NCI-H146 treated with DMSO at 0.1 percent for 48 hours (cell line): ENCODE data around the gene KLK7.
"Not testable (repeated sequence)": the region's sequence is repeated elsewhere in the genome, so short reads cannot be mapped to it uniquely, and the experiment has no call there.

ENCODE experiments used
- DNase-seq: peaks from one replicate; lab custom pipeline; 2025; ENCODE audit not compliant: unreplicated experiment; lab: John Stamatoyannopoulos, UW

The KLK7 gene

DNA sequence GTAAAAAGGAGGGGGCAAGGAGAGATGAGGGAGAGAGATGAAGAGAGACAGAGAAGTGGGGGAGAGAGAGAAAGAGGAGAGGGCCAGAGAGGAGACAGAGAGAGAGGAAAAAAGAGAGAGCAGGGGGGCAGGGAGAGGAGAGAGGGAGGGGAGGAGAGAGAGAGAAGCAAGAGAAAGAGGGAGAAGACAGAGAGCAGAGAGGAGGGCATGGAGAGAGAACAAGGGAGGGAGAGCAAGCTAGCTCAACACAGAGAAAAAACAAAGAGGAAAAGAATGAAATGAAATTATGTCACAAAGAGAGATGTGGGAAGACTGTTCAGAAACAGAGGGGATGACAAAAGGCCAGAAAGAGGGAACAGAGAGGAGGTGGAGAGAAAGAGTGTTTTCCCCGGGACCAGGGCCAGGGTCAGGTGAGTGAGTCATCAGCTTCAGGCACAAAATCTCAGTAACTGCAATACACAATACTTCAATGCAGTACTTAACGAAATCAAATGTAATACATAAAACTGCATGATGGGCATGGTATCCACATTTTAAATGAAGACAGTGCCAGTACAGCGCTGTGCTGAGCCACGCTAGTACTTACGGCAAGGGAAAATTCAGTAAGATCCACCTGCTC, 4.8 kb downstream of the KLK7 start:
- no peak for DNase-seq

DNA sequence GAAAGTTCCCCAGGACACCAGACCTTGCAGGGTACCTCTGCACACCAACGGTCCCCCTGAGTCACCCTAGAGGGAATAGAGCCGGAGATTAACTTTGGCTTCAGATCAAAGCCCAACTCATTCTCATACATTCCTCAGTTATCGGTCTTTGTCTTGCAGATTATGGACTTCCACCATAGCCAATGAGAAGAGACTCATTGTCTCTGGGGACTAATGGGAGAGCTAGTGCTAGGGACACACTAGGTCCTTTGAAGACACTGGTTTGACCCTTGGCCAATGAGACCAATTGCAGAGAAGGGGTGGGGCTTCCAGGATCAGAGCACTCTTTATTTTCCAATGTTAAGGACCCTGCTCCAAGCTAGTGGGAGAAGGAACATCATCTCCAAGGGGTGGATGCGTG, 6.1 kb downstream of the KLK7 start:
- no peak for DNase-seq

DNA sequence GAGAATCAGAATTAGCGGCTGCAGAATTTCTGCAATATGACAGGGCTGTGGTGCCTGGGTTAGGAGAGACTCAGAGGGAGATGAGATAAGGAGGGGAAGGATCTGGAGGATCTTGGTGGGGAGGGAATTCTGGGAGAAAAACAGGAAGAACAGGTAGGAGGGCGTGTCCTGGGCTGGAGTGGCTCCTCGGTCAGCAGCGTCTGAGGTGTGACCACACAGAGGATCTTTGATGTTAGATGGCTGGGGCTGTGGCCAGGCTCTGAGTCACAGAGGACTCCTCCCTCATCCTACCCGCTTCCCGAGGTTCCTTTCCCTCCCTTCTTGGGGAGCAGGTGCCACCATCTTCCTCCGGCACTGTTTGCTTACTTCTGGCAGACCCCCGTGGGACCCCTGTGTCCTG, 8.0 kb downstream of the KLK7 start:
- DNase-seq: no peak

- no peak for DNase-seq
These were observed 8.8 kb downstream of the KLK7 start for GRCh38 chr19:50974702-50975556.

GRCh38 chr19:50972795-50973376, 10.8 kb downstream of the KLK7 start:
- DNase-seq: no peak

DNA sequence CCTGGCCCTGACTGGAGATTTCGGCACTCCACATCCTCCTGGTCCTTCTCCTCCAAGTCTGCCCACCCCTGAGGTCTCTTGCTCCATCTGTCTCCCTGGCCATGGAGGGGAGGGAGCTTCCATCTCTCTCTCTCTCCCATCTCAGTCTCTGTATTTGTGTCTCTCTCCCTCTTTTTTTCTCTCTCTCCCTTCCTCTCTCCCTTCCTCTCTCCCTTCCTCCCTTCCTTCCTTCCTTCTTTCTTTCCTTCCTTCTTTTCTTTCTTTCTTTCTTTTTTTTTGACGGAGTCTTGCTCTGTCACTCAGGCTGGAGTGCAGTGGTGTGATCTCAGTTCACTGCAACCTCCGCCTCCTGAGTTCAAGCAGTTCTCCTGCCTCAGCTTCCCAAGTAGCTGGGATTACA, 13.9 kb downstream of the KLK7 start:
- not testable (repeated sequence) for DNase-seq

GRCh38 chr19:50969413-50969760, 14.3 kb downstream of the KLK7 start, which contains the start of gene KLK6:
Gene KLK6 (minus strand): TSS chr19:50969591. CDS start chr19:50968104, 1,487 bp downstream.
- no peak for DNase-seq

- no peak for DNase-seq
These were observed 14.9 kb downstream of the KLK7 start for GRCh38 chr19:50968716-50969412.

DNA sequence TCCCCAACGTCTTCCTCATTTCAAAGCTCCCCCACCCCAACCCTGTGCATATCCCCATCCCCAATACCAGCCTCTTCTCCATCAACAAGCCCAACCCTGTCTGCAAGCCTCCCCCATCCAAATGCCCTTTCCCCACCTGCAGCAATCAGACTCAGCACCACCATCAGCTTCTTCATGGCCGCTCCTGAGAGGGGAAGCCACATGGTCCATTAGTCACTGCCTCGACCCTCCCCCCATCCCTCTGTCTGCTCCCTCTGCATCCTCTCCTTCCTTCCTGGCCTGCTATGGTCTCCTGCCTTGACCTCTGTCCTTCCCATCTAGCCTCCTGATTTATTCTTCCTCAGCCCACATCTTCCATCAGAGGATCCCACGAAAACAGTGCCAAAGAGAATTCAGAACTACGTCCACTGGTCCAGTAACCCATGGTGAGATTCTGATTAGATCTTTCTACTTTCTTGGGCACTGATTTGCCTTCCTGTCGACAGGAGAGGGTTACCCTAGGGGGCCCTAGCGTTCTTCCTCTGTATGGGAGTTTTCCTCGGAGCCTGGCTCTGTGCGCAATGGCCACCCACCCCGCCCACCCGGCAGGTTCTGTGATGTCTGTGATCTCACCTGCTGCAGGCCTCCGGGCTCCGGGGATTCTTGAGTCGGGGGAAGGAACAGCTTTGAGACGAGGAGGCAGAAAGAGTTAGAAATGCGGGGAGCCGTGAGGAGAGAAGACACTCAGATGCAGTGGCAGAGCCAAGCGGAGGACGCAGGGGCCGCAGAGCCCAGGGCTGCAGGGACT, 15.6 kb downstream of the KLK7 start:
- no peak for DNase-seq

GRCh38 chr19:50964266-50964665, 19.5 kb downstream of the KLK7 start:
- DNase-seq: no peak

GRCh38 chr19:50963381-50963780, 20.3 kb downstream of the KLK7 start:
- no peak for DNase-seq

DNA sequence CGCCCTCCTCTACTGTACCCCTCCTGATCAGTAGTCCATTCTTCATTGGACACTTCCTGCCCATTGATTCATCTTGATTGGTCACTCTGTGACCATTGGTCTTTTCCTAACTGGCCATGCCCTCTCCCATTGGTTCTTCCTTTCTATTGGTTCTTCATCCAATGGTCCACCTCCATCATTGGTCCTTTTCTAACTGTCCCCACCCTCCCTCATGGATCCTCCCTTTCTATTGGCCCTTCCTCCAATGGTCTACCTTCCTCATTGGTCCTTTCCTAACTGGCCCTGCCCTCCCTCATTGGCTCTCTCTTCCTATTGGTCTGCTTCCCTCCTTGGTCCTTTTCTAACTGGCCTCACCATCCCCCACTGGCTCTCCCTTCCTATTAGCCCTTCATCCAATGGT, 21.5 kb downstream of the KLK7 start:
- no peak for DNase-seq

DNA sequence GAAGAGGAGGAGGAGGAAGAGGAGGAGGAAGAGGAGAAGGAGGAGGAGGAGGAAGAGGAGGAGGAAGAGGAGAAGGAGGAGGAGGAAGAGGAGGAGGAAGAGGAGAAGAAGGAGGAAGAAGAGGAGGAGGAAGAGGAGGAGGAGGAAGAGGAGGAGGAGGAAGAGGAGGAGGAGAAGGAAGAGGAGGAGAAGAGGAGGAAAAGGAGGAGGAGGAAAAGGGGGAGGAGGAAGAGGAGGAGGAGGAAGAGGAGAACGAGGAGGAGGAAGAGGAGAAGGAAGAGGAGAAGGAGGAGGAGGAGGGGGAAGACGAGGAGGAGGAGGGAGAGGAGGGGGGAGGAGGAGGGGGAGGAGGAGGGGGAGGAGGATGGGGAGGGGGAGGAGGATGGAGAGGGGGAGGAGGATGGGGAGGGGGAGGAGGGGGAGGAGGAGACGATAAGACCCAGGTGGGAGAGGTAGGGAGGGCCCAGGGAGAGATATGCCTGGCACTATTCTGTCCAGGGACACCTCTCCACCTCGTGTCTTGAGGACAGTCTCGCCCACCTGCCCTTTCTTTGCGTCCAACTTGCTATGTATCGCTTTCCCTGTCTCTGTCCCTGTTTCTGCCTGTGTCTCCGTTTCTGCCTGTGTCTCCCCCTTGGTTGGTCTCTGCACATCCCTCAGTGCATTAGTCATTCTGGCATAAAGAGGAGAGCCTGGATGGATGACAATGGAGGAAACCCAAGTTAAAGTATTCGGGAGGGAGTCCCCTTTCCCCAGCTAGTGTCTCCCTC, 23.8 kb downstream of the KLK7 start:
- no peak for DNase-seq

DNA sequence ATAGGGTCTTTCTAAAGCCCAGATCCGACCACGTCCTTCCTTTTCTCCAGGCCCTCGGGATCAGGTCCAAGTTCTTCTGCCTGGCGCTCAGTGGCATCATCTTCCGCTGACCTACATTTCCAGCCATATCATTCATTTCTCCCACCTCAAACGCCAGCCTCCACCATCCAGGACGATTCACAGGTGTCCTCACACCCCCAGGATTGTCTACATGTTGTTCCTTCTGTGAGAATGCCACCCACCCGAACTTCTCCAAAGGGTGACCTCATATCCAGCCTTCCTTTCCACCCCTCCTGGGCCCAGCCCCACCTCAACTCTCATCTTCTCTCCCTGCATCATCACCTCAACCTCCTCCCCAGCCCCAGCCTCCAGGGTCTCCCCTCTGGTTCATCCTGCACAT, 26.1 kb downstream of the KLK7 start:
- no peak for DNase-seq

DNA sequence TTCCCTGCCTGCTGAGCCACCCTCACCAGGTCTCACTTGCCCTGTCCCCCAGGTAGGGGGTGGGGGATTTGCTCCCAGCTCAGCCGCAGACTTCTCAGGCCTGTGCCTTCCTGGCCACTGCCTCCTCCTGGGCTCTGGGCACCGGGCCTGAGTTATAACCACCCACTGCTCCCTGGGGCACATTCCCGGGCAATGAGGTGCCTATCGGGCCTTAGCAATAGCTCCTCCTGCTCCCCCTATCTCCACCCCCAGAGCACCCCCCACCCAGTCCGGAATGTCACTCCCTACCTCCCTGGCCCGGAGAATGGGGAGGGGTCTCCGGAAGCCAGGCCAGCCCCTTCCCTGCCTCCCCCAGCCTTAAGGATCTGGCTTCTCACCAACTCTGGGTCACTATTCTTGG, 30.8 kb downstream of the KLK7 start, which contains the start of gene KLK5:
TSS of gene KLK5 (minus strand) at position 129 of the 400 bp plus-strand sequence. CDS start 381 bp downstream, outside the sequence.
- no peak for DNase-seq

- no peak for DNase-seq
These were observed 33.9 kb downstream of the KLK7 start for GRCh38 chr19:50949861-50950260.

GRCh38 chr19:50947123-50947522, 36.6 kb downstream of the KLK7 start:
- DNase-seq: no peak

DNA sequence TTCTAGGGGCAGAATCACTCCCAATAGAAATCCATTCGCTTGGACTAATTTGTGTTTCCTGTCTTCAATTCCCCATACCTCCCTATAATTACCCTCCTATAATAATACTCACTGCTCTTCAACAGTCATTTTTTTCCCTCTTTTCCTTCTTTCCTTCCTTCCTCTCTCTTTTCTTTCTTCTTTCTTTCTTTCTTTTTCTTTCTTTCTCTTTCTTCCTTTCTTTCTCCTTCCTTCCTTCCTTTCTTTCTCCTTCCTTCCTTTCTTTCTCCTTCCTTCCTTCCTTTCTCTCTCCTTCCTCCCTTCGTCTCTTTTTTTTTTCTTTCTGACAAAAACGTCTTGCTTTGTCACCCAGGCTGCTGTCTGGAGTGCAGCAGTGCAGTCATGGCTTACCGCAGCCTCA, 38.9 kb downstream of the KLK7 start:
- DNase-seq: no peak

- no peak for DNase-seq
These were observed 40.5 kb downstream of the KLK7 start for GRCh38 chr19:50943074-50943828.
